ENCODE measurements around the gene FNDC3B.

Gene FNDC3B

GRCh38 chr3:172225215-172225707 lies 185.9 kb downstream of the FNDC3B start:
- no peak for TF ChIP-seq CTCF (IDR thresholded peaks at IDR 0.05; ENCODE audit: extremely low read depth, insufficient read depth, missing control alignments)
- in situ Hi-C loops (cut with MboI; ENCODE audit: low pct_unique_long_range_greater_than_20kb, low sequenced_read_pairs, unreplicated experiment), result no loop called here
- DNase-seq (ENCODE audit: low spot score), result no peak

- no peak for TF ChIP-seq CTCF (IDR thresholded peaks at IDR 0.05; ENCODE audit: extremely low read depth, insufficient read depth, missing control alignments)
- DNase-seq (ENCODE audit: low spot score), result no peak
These were observed 187.5 kb downstream of the FNDC3B start for GRCh38 chr3:172226831-172227230.

GRCh38 chr3:172227340-172228035 lies 188.1 kb downstream of the FNDC3B start:
- TF ChIP-seq CTCF (IDR thresholded peaks at IDR 0.05; ENCODE audit: extremely low read depth, insufficient read depth, missing control alignments), result no peak
- in situ Hi-C loops (cut with MboI; ENCODE audit: low pct_unique_long_range_greater_than_20kb, low sequenced_read_pairs, unreplicated experiment), result no loop called here
- DNase-seq (ENCODE audit: low spot score), result no peak

More at GRCh38 chr3:172226831-172227230, 187.5 kb downstream of the FNDC3B start:
- in situ Hi-C loops (cut with MboI; ENCODE audit: low pct_unique_long_range_greater_than_20kb, low sequenced_read_pairs, unreplicated experiment), result no loop called here

GRCh38 chr3:172228036-172228415 lies 188.6 kb downstream of the FNDC3B start:
- in situ Hi-C loops (cut with MboI; ENCODE audit: low pct_unique_long_range_greater_than_20kb, low sequenced_read_pairs, unreplicated experiment), result no loop called here
- DNase-seq (ENCODE audit: low spot score), result no peak
- TF ChIP-seq CTCF (IDR thresholded peaks at IDR 0.05; ENCODE audit: extremely low read depth, insufficient read depth, missing control alignments), result no peak

GRCh38 chr3:172229462-172229861 lies 190.1 kb downstream of the FNDC3B start:
- TF ChIP-seq CTCF (IDR thresholded peaks at IDR 0.05; ENCODE audit: extremely low read depth, insufficient read depth, missing control alignments), result no peak
- no peak for DNase-seq (ENCODE audit: low spot score)
- in situ Hi-C loops (cut with MboI; ENCODE audit: low pct_unique_long_range_greater_than_20kb, low sequenced_read_pairs, unreplicated experiment), result no loop called here

GRCh38 chr3:172231318-172231901 lies 192.0 kb downstream of the FNDC3B start:
- in situ Hi-C loops (cut with MboI; ENCODE audit: low pct_unique_long_range_greater_than_20kb, low sequenced_read_pairs, unreplicated experiment), result no loop called here
- no peak for DNase-seq (ENCODE audit: low spot score)
- no peak for TF ChIP-seq CTCF (IDR thresholded peaks at IDR 0.05; ENCODE audit: extremely low read depth, insufficient read depth, missing control alignments)

All from GM13977 (cell line).